ENCODE measurements around the gene TNFRSF19. TPM values are rescaled to one million over a fixed set of nuclear protein-coding genes. Genes with fewer than 3 reads are reported as not detected.
"Not testable (repeated sequence)": the region's sequence is repeated elsewhere in the genome, so short reads cannot be mapped to it uniquely, and the experiment has no call there.

TNFRSF19 gene
- total and polyA plus RNA-seq, 3 donors from 2014 or later: 5.7 to 8.4 (median 6.2) TPM

- no peaks in the 10 kb centered on the region for H3K4me1 ChIP-seq
- no peaks in the 10 kb centered on the region for H3K36me3 ChIP-seq (ENCODE audit: low read depth, missing control alignments)
- intact Hi-C loops (cut with DNase I; ENCODE audit: low total_unique reads): no loop called here
- WGBS, 2 donors: 35 to 61% methylated on average over 2 of the region's 2 CpGs
- H3K27ac ChIP-seq: no peak overlapping the region
- no peaks in the 10 kb centered on the region for H3K27me3 ChIP-seq
- no peak for TF ChIP-seq CTCF (IDR thresholded peaks at IDR 0.05)
- no peak for TF ChIP-seq POLR2A (IDR thresholded peaks at IDR 0.05)
- no peak overlapping the region for H3K4me3 ChIP-seq
- H3K9me3 ChIP-seq: no peaks in the 10 kb centered on the region
- DNase-seq: no peak
These were observed 14.1 kb downstream of the TNFRSF19 start for GRCh38 chr13:23584275-23584674.

- Histone ChIP-seq H3K27me3 (no peaks in the 10 kb centered on the region), H3K9me3 (no peaks in the 10 kb centered on the region), H3K27ac (no peak overlapping the region), H3K36me3 (ENCODE audit: low read depth, missing control alignments) (no peaks in the 10 kb centered on the region), H3K4me1 (no peaks in the 10 kb centered on the region), H3K4me3 (no peak overlapping the region)
- 67 to 78% methylated on average over 5 to 6 of the region's 6 CpGs for WGBS, 2 donors
- no peak for DNase-seq
- intact Hi-C loops (cut with DNase I; ENCODE audit: low total_unique reads): no loop called here
- TF ChIP-seq CTCF (IDR thresholded peaks at IDR 0.05) (no peak), POLR2A (IDR thresholded peaks at IDR 0.05) (no peak)
These were observed 16.1 kb downstream of the TNFRSF19 start for GRCh38 chr13:23586336-23586735.

- Histone ChIP-seq H3K36me3 (ENCODE audit: low read depth, missing control alignments) (no peaks in the 10 kb centered on the region), H3K4me1 (no peaks in the 10 kb centered on the region), H3K27ac (no peak overlapping the region), H3K9me3 (no peaks in the 10 kb centered on the region), H3K4me3 (no peak overlapping the region), H3K27me3 (no peaks in the 10 kb centered on the region)
- intact Hi-C loops (cut with DNase I; ENCODE audit: low total_unique reads): no loop called here
- no peak for TF ChIP-seq POLR2A (IDR thresholded peaks at IDR 0.05)
- no peak for TF ChIP-seq CTCF (IDR thresholded peaks at IDR 0.05)
- WGBS, 2 donors: 86 to 93% methylated on average over 7 of the region's 7 CpGs
- no peak for DNase-seq
These were observed 18.5 kb downstream of the TNFRSF19 start for GRCh38 chr13:23588666-23589065.

GRCh38 chr13:23592596-23592995 lies 22.4 kb downstream of the TNFRSF19 start:
- no peaks in the 10 kb centered on the region for H3K36me3 ChIP-seq (ENCODE audit: low read depth, missing control alignments)
- 81 to 93% methylated on average over 5 of the region's 5 CpGs for WGBS, 2 donors
- no peaks in the 10 kb centered on the region for H3K27me3 ChIP-seq
- no peaks in the 10 kb centered on the region for H3K9me3 ChIP-seq
- H3K27ac ChIP-seq: no peak overlapping the region
- intact Hi-C loops (cut with DNase I; ENCODE audit: low total_unique reads): no loop called here
- no peak for DNase-seq
- no peak overlapping the region for H3K4me3 ChIP-seq
- no peak for TF ChIP-seq CTCF (IDR thresholded peaks at IDR 0.05)
- no peak for TF ChIP-seq POLR2A (IDR thresholded peaks at IDR 0.05)
- no peaks in the 10 kb centered on the region for H3K4me1 ChIP-seq

GRCh38 chr13:23593148-23593547 lies 22.9 kb downstream of the TNFRSF19 start:
- no peaks in the 10 kb centered on the region for H3K36me3 ChIP-seq (ENCODE audit: low read depth, missing control alignments)
- TF ChIP-seq POLR2A (IDR thresholded peaks at IDR 0.05) (no peak), CTCF (IDR thresholded peaks at IDR 0.05) (no peak)
- WGBS, 2 donors: 95 to 98% methylated on average over 2 of the region's 2 CpGs
- no peak overlapping the region for H3K27ac ChIP-seq
- intact Hi-C loops (cut with DNase I; ENCODE audit: low total_unique reads): no loop called here
- no peak for DNase-seq
- no peaks in the 10 kb centered on the region for H3K4me1 ChIP-seq
- H3K27me3 ChIP-seq: no peaks in the 10 kb centered on the region
- H3K4me3 ChIP-seq: no peak overlapping the region
- no peaks in the 10 kb centered on the region for H3K9me3 ChIP-seq

- 73 to 94% methylated on average over 2 of the region's 2 CpGs for WGBS, 2 donors
- H3K9me3 ChIP-seq; H3K4me3 ChIP-seq; H3K27ac ChIP-seq; H3K27me3 ChIP-seq; H3K36me3 ChIP-seq (ENCODE audit: low read depth, missing control alignments); H3K4me1 ChIP-seq; DNase-seq; intact Hi-C loops (cut with DNase I; ENCODE audit: low total_unique reads): not testable (repeated sequence)
These were observed 24.1 kb downstream of the TNFRSF19 start for GRCh38 chr13:23594290-23594689.

All from testis (tissue), 3 donors.